HL-60/S4 (cell line): ENCODE data around the gene ZMAT5.
"Not testable (repeated sequence)": the region's sequence is repeated elsewhere in the genome, so short reads cannot be mapped to it uniquely, and the experiment has no call there.

ENCODE experiments used
- in situ Hi-C: fragments of 300-500 bp; cut with MboI; formaldehyde crosslinking; loops from 2 replicates; pipeline ENCODE4 v1.14.3; 2022; ENCODE audit warnings: low sequenced_read_pairs

The ZMAT5 gene

GRCh38 chr22:29755889-29756288, 10.9 kb downstream of the ZMAT5 start:
- in situ Hi-C loops: no loop called here

GRCh38 chr22:29754658-29755395, 12.0 kb downstream of the ZMAT5 start:
- in situ Hi-C loops: not testable (repeated sequence)

GRCh38 chr22:29753808-29754657, 12.8 kb downstream of the ZMAT5 start:
- in situ Hi-C loops: no loop called here

DNA sequence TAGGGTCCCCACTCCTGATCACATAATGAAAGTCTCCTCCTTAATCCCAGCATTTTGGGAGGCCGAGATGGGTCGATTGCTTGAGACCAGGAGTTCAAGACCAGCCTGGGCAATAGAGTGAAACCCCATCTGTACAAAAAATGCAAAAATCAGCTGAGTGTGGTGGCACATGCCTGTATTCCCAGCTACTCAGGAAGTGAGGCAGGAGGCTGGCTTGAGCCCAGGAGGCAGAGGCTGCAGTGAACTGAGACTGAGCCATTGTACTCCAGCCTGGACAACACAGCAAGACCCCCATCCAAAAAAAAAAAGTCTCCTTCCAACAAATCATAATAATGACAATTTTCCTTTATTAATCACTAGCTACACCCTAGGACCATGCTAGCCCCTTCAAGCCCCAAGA, 15.1 kb downstream of the ZMAT5 start:
- in situ Hi-C loops: no loop called here

DNA sequence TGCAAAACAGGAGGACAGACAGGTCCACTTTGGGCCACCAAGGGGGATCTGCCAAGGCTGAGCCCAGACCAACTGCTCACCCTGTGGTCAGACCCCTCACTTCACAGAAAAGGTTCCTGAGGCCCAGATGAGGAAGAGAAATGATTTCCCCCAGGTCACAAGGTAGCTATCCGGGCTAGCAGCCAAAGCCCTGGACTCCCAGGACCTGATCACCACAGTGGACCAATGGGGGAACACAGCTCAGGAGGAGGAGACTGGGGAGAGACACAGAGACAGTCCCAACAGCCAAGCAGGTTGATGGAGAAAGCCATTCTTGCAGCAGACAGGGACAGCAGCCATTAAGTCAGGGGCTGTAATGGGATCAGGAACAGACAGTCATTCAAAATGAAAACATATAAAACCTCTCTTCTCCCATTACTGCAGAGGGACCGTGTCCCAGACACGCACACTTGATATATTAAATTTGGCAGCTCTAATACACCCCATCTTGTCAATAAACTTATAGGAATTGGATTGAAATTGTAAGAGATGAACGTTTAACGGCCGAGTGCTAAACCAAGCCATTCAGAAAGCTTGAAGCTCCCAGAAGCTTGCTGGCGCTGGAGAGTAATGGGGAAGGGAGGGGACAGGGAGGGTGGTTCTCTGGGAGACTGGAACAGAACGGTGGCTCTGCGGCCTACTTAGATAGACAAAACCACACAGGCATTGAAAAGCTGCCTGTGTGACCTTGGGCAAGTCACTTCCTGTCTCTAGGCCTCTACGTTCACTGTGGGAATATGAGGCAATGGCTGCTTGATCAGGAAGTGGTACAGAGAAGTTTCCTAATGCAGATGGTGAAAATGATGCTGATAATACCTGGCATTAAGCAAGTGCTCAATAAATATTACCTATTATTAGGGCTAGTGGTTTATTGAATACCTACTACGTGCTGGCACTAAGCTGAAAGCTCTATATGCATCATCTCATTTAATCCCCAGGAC, 16.0 kb downstream of the ZMAT5 start:
- in situ Hi-C loops: no loop called here

- in situ Hi-C loops: no loop called here
Observed at GRCh38 chr22:29750029-29750428, 16.8 kb downstream of the ZMAT5 start.

- in situ Hi-C loops: no loop called here
Observed at GRCh38 chr22:29748248-29748893, 18.4 kb downstream of the ZMAT5 start.

- in situ Hi-C loops: no loop called here
Observed at GRCh38 chr22:29747832-29748231, 19.0 kb downstream of the ZMAT5 start.

DNA sequence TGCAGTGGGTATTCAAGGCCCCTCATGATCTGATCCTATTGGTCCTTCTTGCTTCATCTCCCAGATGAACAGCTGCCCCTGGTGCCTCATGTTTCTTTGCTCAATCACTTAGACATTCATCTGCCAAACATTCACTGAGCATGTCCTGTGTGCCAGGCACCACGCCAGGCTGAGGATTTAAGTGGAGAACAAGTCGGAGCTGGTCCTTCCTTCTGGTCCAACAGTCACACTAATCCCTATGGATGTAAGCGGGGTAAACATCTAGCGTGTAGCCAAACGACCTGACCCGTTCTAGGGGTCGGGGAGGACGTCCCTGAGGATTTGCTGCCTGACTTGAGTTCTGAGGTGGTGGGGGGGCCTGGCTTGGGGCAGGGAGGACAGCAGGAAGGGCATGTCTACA, 21.9 kb downstream of the ZMAT5 start:
- in situ Hi-C loops: no loop called here

DNA sequence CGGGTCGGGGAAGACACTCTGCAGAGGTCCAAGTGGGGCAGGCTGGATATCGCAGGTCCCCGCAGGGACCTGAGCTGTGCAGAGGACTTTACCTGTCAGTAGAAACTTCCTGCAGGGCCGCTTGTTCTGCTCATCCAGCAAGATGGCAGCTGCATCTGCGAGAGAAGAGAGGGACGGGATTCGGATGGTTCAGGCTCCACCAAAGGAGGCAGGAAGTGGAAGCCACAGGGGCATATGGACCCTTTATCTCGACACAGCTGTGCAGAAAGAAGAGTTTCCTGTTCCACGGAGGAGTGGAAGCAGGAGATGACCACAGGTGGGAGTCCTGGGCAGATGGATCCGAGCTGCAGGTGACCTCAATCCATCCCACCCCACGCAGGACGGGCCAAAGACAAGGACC, 24.5 kb downstream of the ZMAT5 start:
- in situ Hi-C loops: no loop called here

DNA sequence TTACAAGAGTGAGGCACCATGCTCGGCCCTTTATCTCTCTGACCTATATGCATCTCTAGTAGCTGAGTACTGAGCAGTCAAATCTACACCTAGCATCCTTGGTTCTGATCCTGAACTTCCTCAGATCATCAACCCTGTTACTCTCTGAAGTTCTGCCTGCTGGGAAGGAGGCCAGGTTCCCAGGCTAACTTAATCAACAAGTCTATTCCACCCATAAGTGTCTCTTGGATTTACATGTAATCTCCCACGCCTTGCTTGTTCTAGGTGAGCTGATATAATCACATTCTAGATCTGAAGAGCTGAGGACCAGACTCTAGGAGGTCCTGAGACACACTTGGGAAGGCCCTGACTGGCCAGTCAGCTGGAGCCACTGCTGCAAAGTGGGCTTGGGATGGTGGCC, 24.9 kb downstream of the ZMAT5 start:
- in situ Hi-C loops: no loop called here

DNA sequence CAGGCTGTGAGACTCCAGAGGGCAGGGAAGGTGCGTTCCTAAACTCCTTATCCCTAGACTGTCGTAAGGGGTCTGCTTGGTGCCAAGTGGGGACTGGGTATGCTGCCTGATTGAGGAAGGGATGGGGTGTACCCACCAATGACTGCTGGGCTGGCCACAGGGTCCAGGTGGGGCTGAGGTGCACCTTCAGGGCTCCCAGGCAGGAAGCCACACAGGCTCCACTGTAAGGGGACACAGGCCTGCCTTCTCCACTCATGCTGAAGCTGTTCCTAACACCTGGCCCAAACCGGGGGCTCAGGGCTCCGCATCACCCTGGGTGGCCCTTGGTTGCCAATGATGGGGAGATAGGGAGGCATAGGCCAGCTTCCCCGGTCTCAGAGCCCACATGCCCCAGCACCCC, 26.6 kb downstream of the ZMAT5 start:
- in situ Hi-C loops: no loop called here

DNA sequence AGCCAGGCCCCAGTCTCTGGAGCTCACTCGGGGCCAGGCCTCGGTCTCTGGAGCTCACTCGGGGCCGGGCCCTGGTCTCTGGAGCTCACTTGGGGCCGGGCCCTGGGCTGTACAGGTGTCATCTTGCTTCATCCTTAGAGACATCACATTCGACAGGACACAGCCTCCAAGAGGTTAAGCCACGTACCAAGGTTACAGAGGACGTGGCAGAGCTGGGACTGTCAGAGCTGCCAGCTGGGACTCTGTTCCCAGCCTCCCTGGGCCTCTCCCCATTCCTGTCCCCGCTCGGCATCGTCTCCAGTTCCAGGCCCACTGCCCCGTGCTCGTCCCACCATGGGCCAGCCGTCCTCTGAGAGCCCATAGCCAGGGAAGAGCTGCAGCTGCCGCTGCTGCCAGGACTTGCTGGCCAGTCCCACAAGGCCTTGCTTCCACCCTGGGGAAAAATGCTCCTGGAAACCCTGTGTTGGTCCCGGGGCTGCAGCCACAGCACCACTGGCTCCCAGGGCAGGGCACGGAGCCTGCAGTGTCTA, 27.4 kb downstream of the ZMAT5 start:
- in situ Hi-C loops: no loop called here

DNA sequence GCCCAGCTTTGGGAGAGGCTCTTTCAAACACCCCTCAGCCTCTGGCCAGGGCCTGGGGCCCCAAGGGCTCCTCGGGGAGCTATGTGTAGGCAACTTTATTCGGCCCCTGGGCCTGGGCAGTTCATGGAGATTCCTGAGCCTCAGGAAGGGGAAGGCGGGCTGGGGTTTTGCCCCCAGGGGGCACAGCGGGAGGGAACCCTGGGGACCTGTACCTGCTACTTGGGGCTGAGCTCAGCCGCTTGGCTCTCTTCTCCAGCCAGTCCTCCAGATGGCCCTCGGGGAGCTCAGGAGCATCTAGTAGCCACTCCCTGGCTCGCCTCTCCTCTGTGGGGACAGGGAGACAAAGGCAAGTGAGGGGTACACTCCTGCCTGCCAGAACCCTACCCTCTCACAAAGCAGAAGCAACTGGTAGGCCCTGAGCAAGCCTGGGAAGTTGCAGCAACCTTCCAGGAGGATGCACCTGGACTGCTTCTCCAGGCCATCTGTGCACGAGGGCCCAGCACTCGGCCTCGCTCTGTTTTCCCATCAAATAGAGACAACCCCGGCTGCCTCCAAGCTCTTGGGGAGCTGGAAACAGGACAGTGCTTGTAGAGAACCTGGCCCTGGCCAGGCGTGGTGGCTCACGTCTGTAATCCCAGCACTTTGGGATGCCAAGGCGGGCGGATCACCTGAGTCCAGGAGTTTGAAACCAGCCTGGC, 28.5 kb downstream of the ZMAT5 start:
- in situ Hi-C loops: no loop called here

DNA sequence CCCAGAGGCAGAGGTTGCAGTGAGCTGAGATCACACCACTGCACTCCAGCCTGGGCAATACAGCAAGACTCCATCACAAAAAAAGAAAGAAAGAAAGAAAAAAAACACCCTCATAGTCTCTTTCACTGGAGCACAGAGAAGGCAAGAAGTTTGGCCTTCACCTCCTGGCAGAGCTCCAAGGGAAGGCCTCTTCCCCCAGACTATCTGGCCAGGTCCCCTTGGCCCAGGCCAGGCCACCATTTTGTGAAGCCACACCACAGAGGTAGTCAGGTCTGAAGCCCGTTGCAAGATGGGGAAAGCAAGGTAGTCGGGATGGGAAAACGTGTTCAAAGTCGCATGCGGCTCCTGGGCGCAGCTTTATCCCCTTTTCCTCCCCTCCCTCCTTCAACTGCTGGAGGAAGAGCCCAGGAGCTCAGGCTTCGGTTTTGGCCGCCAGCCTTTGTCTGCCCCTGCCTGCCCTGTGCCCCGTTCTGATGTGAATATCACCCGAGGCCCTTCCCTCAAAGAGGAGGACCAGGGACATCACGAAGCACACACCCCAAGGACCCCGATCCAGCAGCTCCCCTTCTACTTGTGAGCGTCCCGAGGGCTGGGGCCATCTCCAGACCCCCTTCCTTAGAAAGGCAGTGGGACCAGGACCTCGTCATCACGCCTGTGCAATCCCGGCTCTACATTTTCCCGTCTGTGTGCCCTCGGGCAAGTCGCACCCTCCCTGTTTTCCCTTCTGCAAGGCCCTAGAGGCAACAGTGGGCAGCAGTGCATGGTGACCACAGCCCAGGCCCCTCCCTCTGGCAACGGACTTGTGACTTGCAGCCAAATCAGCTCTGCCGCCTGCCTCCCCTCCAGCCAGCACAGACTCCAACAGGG, 29.3 kb downstream of the ZMAT5 start:
- in situ Hi-C loops: no loop called here

DNA sequence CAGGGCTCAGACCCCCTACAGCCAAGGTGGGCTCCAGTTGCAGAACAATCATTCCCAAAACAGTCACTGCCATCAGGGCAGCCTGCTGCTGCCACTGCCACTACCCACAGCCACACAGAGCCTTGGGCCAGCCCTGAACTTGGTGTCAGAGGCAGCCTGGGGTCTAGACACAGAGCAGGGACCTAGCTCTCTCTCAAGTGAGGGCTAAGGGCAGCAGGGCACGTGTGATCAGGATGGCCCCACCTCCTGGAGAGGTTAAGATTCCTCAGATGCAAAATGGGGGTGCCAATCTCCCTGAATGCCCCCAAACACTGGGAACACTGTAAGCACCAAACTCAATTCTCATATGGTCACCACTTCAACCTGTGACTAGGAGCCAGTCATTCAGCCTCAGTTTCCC, 31.4 kb downstream of the ZMAT5 start:
- in situ Hi-C loops: no loop called here

DNA sequence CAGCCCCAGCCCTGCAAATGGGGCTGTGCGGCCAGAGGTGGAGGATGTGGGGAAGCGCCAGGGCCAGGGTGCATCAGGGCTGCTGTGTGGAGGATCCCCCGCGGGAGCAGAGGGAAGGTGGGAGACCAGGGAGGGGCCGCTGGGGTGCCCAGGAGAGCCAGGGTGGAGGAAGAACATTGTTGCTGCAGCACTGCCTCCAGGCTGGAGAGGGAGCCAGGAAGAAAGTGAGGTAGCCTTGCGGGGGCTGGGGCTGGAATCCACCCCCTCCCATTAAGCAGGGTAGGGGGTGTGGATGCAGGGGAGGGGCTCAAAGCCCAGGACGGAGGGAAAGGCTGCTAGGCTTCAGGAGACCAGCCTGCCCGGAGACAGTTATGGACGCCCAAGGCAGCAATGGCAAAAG, 32.0 kb downstream of the ZMAT5 start:
- in situ Hi-C loops: no loop called here

DNA sequence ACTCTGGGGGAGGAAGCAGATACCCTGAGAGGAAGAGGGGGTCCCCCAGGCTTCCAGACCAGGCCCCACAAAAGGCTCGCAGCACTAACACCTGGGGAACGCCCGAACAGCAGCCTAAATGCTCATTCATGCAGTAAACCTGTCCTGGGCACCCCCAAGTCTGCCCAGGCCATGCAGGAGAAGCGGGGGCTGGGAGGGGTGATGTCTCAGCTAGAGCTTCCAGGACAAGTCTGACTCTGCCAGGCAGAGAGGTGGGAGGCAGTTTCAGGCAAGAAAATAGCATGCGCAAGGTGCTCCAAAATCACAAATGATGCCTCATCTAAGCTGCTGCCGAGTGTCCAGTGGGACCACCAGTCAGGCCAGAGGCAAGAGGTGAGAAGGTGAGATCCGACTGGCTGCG, 32.4 kb downstream of the ZMAT5 start:
- in situ Hi-C loops: no loop called here
